ENCODE results near the gene SMS.

DNA sequence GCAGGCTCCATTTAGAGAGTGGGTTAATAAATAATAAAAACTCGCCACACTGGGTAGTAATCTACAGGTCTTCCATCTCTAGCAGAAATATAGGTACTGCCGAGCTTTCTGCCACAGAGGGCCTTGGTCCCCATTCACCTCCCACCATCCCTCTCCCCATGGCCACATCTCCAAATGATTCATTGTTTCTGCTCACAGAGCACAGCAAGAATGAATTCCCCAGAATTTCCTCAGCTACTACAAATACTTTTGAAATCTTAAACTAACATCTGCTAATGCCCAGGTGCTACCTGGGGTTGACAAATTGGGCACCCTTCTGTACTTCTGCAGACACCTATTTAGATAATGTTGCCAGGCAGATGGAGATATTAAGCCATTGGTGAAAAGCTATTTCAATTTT lies 96.7 kb downstream of the SMS start:
- no peak for TF ChIP-seq POLR2AphosphoS5 (IDR thresholded peaks at IDR 0.05; ENCODE audit: borderline replicate concordance, low read depth, low read length)
- TF ChIP-seq EZH2 (IDR thresholded peaks at IDR 0.05): no peak

All from SK-N-MC (cell line).